ENCODE measurements around the gene ARHGAP31.

The ARHGAP31 gene

GRCh38 chr3:119310071-119310470 lies 15.9 kb downstream of the ARHGAP31 start:
- TF ChIP-seq, protein P1, sequence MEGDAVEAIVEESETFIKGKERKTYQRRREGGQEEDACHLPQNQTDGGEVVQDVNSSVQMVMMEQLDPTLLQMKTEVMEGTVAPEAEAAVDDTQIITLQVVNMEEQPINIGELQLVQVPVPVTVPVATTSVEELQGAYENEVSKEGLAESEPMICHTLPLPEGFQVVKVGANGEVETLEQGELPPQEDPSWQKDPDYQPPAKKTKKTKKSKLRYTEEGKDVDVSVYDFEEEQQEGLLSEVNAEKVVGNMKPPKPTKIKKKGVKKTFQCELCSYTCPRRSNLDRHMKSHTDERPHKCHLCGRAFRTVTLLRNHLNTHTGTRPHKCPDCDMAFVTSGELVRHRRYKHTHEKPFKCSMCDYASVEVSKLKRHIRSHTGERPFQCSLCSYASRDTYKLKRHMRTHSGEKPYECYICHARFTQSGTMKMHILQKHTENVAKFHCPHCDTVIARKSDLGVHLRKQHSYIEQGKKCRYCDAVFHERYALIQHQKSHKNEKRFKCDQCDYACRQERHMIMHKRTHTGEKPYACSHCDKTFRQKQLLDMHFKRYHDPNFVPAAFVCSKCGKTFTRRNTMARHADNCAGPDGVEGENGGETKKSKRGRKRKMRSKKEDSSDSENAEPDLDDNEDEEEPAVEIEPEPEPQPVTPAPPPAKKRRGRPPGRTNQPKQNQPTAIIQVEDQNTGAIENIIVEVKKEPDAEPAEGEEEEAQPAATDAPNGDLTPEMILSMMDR (IDR thresholded peaks at IDR 0.05; ENCODE audit: insufficient read depth, low read depth, low read length, missing control alignments): no peak
- no peak for DNase-seq (ENCODE audit: low read depth)
- H3K4me3 ChIP-seq (ENCODE audit: low read depth, low read length): no peak overlapping the region

DNA sequence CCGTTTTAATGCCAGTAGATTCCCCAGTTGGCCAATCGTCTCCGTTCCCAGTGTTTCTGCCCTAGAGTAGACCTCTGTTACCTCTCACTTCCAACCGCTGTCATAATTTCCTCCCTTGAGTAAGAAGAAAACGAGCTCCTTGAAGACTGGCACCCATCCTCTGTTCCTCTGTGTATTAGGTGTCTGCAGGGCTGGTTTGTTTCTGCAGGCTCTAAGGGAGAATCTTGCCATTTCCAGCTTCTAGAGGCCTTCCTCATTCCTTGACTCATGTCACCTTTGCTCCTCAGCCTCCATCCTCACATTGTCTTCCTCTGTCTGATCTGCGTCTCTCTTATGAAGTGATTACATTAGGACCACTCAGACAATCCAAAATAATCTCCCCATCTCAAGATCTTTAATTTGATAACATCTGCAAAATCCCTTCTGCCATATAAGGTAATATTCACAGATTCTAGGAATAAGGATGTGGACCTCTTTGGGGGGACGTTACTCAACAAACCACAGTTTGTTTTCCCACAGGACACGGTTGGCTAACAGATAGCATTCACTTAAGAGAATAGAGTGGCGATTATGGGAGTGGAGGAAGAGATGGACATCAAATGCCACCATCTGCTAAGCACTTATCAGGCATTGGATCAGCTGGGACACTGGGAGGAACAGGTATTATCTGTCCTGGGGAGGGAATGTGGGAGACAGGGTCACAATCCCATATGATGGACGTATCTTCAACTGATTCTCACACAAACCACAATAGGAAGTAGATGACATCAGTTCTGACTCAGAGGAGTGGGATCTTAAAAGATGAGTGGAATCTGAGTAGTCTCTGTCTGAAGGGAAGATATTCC lies 17.1 kb downstream of the ARHGAP31 start:
- TF ChIP-seq, protein P1 (IDR thresholded peaks at IDR 0.05; ENCODE audit: insufficient read depth, low read depth, low read length, missing control alignments): no peak
- no peak for DNase-seq (ENCODE audit: low read depth)
- no peak overlapping the region for H3K4me3 ChIP-seq (ENCODE audit: low read depth, low read length)

DNA sequence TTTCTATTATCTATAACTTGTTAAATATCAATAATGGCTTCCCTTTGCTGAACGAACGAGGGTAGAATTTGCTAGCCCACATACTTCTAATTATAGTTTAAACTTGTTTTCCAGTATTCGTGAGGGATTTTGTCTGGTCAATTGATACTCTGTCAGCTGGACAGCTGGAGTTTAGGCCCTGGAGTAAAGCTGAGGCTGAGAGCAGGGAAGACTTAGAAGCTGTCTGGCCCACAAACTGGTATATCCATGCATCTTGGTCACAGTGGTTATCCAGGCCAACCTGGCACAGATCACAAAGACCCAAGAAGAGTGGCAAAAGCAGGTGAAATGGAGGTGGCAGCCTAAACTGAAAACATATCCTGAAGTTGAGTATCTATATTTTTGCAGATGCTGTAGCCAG lies 19.3 kb downstream of the ARHGAP31 start:
- TF ChIP-seq, protein P1 (IDR thresholded peaks at IDR 0.05; ENCODE audit: insufficient read depth, low read depth, low read length, missing control alignments): no peak
- H3K4me3 ChIP-seq (ENCODE audit: low read depth, low read length): no peak overlapping the region
- DNase-seq (ENCODE audit: low read depth): no peak

DNA sequence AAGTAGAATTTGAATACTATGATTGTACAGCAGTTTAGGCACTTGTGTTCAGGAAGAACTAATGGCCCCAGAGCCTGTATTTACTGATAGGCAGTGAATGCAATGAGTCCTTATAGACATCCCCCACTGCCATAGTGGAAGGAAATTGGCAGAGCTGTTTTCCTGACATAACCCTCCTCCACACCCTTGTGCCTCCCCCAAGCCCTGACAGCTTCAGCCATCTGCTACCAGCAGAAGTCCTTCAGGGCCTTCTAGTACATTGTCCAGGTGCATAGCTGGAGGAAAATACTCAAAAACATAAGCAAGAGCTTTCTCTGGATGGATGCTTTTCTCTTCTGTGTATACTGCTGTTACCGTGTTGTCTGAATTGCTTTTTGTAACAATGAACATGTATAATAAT lies 20.6 kb downstream of the ARHGAP31 start:
- DNase-seq (ENCODE audit: low read depth): no peak
- TF ChIP-seq, protein P1 (IDR thresholded peaks at IDR 0.05; ENCODE audit: insufficient read depth, low read depth, low read length, missing control alignments): no peak
- H3K4me3 ChIP-seq (ENCODE audit: low read depth, low read length): no peak overlapping the region

- no peak for DNase-seq (ENCODE audit: low read depth)
- H3K4me3 ChIP-seq (ENCODE audit: low read depth, low read length): no peak overlapping the region
- TF ChIP-seq, protein P1 (IDR thresholded peaks at IDR 0.05; ENCODE audit: insufficient read depth, low read depth, low read length, missing control alignments): no peak
Observed at GRCh38 chr3:119315600-119316312, 21.6 kb downstream of the ARHGAP31 start.

GRCh38 chr3:119316313-119316670 lies 22.1 kb downstream of the ARHGAP31 start:
- DNase-seq (ENCODE audit: low read depth): no peak
- TF ChIP-seq, protein P1 (IDR thresholded peaks at IDR 0.05; ENCODE audit: insufficient read depth, low read depth, low read length, missing control alignments): no peak
- H3K4me3 ChIP-seq (ENCODE audit: low read depth, low read length): no peak overlapping the region
